Panc1 (cell line): ENCODE results near the gene EML1. TPM values are rescaled to one million over a fixed set of nuclear protein-coding genes. Genes with fewer than 3 reads are reported as not detected.

Experiments
- ATAC-seq: fragments of 200-7000 bp; cut with Tn5 transposase; 2 replicates; pipeline ENCODE4 v1.9.1; 2020; ENCODE audit warnings: mild to moderate bottlenecking, moderate library complexity
- BruUV-seq: library from RNA; stranded (reverse); fragments of 400-500 nt; replicated peaks from 2 replicates; lab custom pipeline; 2021; lab: Mats Ljungman, UMichigan
- CTCF ChIA-PET: fragments of 300-600 bp; sonication (Branson Sonifier 250); formaldehyde crosslinking; loops from one replicate; lab custom pipeline; 2022; ENCODE audit warnings: antibody characterized with exemption; lab: Charles Lee
- POLR2A ChIA-PET: fragments of 300-600 bp; sonication (Branson Sonifier 250); formaldehyde crosslinking; loops from one replicate; lab custom pipeline; 2022; ENCODE audit warnings: antibody characterized with exemption; lab: Charles Lee
- DNase-seq: peaks from one replicate; pipeline ENCODE4 v3.0.0-alpha.2; 2010; ENCODE audit warnings: low read depth, low spot score
- H3K27ac ChIP-seq: 2 replicates; pipeline ENCODE4 v1.5.1; 2011; ENCODE audit warnings: mild to moderate bottlenecking, low read length, inconsistent platforms
- H3K27me3 ChIP-seq: fragments of 200-500 bp; sonication (Bioruptor generic); 2 replicates; pipeline ENCODE4 v1.6.0; 2014; ENCODE audit warnings: low read length, inconsistent platforms; ENCODE audit not compliant: control insufficient read depth, insufficient read depth
- H3K36me3 ChIP-seq: fragments of 200-500 bp; sonication (Bioruptor generic); 2 replicates; pipeline ENCODE4 v1.5.1; 2014; ENCODE audit warnings: inconsistent platforms, mild to moderate bottlenecking, low read length, moderate library complexity; ENCODE audit not compliant: control insufficient read depth, insufficient read depth
- H3K4me1 ChIP-seq: 2 replicates; pipeline ENCODE4 v1.5.1; 2011; ENCODE audit warnings: inconsistent platforms, mild to moderate bottlenecking, low read length, moderate library complexity; ENCODE audit not compliant: control insufficient read depth, insufficient read depth
- H3K4me3 ChIP-seq, 2 experiments: 2 replicates each; pipeline ENCODE4 v1.5.1; 2011 to 2012; ENCODE audit warnings: low read depth in 2 of 2, low read length in 2 of 2, mild to moderate bottlenecking in 2 of 2, inconsistent platforms in 1 of 2, moderate library complexity in 1 of 2
- H3K9me3 ChIP-seq: fragments of 200-500 bp; sonication (Bioruptor generic); 2 replicates; pipeline ENCODE4 v1.5.1; 2014; ENCODE audit warnings: low read depth, mild to moderate bottlenecking, inconsistent platforms, low read length, moderate library complexity; ENCODE audit not compliant: control insufficient read depth, insufficient read depth
- CTCF ChIP-seq: fragments of 450-650 bp; IDR thresholded peaks from 2 replicates; pipeline ENCODE4 v1.5.1; 2017; ENCODE audit warnings: mild to moderate bottlenecking
- POLR2AphosphoS5 ChIP-seq: IDR thresholded peaks from 2 replicates; pipeline ENCODE4 v1.6.1; 2012; ENCODE audit warnings: mild to moderate bottlenecking, low read depth, low read length, moderate library complexity
- REST ChIP-seq, 2 experiments: IDR thresholded peaks; 2 replicates each; pipeline ENCODE4 v1.6.1; 2011 to 2012; ENCODE audit warnings: low read depth in 2 of 2, control low read depth in 1 of 2, low read length in 1 of 2, mild to moderate bottlenecking in 1 of 2, moderate library complexity in 1 of 2; ENCODE audit not compliant: insufficient read depth in 1 of 2
- SIN3A ChIP-seq: IDR thresholded peaks from 2 replicates; pipeline ENCODE4 v1.6.1; 2012; ENCODE audit warnings: low read depth, mild to moderate bottlenecking, low read length, moderate library complexity, borderline replicate concordance; ENCODE audit not compliant: insufficient read depth
- TCF7L2 ChIP-seq: IDR thresholded peaks from 2 replicates; pipeline ENCODE4 v1.6.1; 2011; ENCODE audit warnings: mild to moderate bottlenecking, low read depth, low read length, inconsistent platforms
- in situ Hi-C: cut with HindIII; loops from 2 replicates; pipeline ENCODE4 v1.10.0; 2016; ENCODE audit warnings: low sequenced_read_pairs, low pct_unique_long_range_greater_than_20kb
- intact Hi-C: fragments of 100-400 bp; cut with micrococcal nuclease; formaldehyde crosslinking; loops from one replicate; pipeline ENCODE4 v1.10.0; 2022; ENCODE audit not compliant: unreplicated experiment
- total RNA-seq: library from RNA; stranded (reverse); gene quantifications from one replicate; pipeline ENCODE4 v1.2.1, GENCODE V29; 2021; ENCODE audit not compliant: unreplicated experiment

The EML1 gene
- total RNA-seq, 1 experiment from 2014 or later: 35.3 TPM

GRCh38 chr14:99744873-99745224 lies 48.4 kb upstream of the EML1 start:
- H3K27me3 ChIP-seq: no peaks in the 10 kb centered on the region
- H3K27ac ChIP-seq: no peak overlapping the region
- no peak overlapping the region for H3K4me3 ChIP-seq
- intact Hi-C loops (no loop called here), in situ Hi-C loops (no loop called here)
- DNase-seq (no peak), ATAC-seq (no peak)
- ChIA-PET POLR2A (no interaction called here), CTCF (no interaction called here)
- TF ChIP-seq POLR2AphosphoS5: no peak
- no peak for TF ChIP-seq REST (IDR thresholded peaks at IDR 0.05; ENCODE audit: insufficient read depth in 1 of 2, low read depth in 2 of 2, low read length in 1 of 2)
- no peak for TF ChIP-seq TCF7L2
- TF ChIP-seq CTCF: no peak
- no peak for TF ChIP-seq SIN3A
- BruUV-seq: no TSS peak
- H3K36me3 ChIP-seq: no peaks in the 10 kb centered on the region
- H3K4me1 ChIP-seq: peaks cover 18% of the 10 kb centered on the region
- no peaks in the 10 kb centered on the region for H3K9me3 ChIP-seq

GRCh38 chr14:99745307-99745951 lies 47.8 kb upstream of the EML1 start:
- no peaks in the 10 kb centered on the region for H3K27me3 ChIP-seq
- in situ Hi-C loops: no loop called here
- no peak for TF ChIP-seq SIN3A
- no peak for TF ChIP-seq REST (IDR thresholded peaks at IDR 0.05; ENCODE audit: insufficient read depth in 1 of 2, low read depth in 2 of 2, low read length in 1 of 2)
- no peak for TF ChIP-seq POLR2AphosphoS5
- no peak for TF ChIP-seq CTCF
- ChIA-PET POLR2A (no interaction called here), CTCF (interaction anchor here (0.6 kb wide), 1 partner anchor 63 kb away, joined by 10 read pairs; no protein-coding TSS in a partner anchor)
- no TSS peak for BruUV-seq
- intact Hi-C loops: no loop called here
- H3K4me3 ChIP-seq: no peak overlapping the region
- no peak for ATAC-seq
- no peaks in the 10 kb centered on the region for H3K9me3 ChIP-seq
- H3K36me3 ChIP-seq: no peaks in the 10 kb centered on the region
- peaks cover 18% of the 10 kb centered on the region for H3K4me1 ChIP-seq
- H3K27ac ChIP-seq: no peak overlapping the region
- no peak for DNase-seq
